Measurements from ENCODE around the gene SH3RF2. TPM values are rescaled to one million over a fixed set of nuclear protein-coding genes. Genes with fewer than 3 reads are reported as not detected.

Gene SH3RF2
- total RNA-seq, 2 experiments from 2014 or later = not detected

GRCh38 chr5:145957388-145957787 is 21.0 kb downstream of the SH3RF2 start:
- Histone ChIP-seq H3K4me2 (ENCODE audit: low read length) (no peak overlapping the region), H3K4me1 (ENCODE audit: insufficient read depth, low read length, poor library complexity, severe bottlenecking) (no peaks in the 10 kb centered on the region), H3K27ac (ENCODE audit: low read depth, low read length, poor library complexity, severe bottlenecking) (no peak overlapping the region), H3K79me2 (ENCODE audit: insufficient read depth, low read depth, low read length) (no peaks in the 10 kb centered on the region), H3K9me2 (ENCODE audit: insufficient read depth, low read length) (no peaks in the 10 kb centered on the region), H3K9me3 (ENCODE audit: low read length) (no peaks in the 10 kb centered on the region), H3K36me3 (ENCODE audit: insufficient read depth, low read length) (no peaks in the 10 kb centered on the region), H2AFZ (ENCODE audit: low read length) (no peak overlapping the region), H3K4me3 (ENCODE audit: low read depth, low read length, poor library complexity, severe bottlenecking) (no peak overlapping the region), H4K20me1 (ENCODE audit: insufficient read depth, low read length) (no peaks in the 10 kb centered on the region)
- no TSS peak for BruUV-seq (replicated peaks)
- ChIA-PET POLR2A (no interaction called here), CTCF (ENCODE audit: unreplicated experiment) (no interaction called here)
- DNase-seq (ENCODE audit: low spot score) = no peak
- intact Hi-C loops (cut with micrococcal nuclease; ENCODE audit: unreplicated experiment) = no loop called here
- TF ChIP-seq EZH2phosphoT487 (IDR thresholded peaks at IDR 0.05; ENCODE audit: borderline replicate concordance, low read depth, low read length) = no peak
- TF ChIP-seq, protein P1, sequence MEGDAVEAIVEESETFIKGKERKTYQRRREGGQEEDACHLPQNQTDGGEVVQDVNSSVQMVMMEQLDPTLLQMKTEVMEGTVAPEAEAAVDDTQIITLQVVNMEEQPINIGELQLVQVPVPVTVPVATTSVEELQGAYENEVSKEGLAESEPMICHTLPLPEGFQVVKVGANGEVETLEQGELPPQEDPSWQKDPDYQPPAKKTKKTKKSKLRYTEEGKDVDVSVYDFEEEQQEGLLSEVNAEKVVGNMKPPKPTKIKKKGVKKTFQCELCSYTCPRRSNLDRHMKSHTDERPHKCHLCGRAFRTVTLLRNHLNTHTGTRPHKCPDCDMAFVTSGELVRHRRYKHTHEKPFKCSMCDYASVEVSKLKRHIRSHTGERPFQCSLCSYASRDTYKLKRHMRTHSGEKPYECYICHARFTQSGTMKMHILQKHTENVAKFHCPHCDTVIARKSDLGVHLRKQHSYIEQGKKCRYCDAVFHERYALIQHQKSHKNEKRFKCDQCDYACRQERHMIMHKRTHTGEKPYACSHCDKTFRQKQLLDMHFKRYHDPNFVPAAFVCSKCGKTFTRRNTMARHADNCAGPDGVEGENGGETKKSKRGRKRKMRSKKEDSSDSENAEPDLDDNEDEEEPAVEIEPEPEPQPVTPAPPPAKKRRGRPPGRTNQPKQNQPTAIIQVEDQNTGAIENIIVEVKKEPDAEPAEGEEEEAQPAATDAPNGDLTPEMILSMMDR (conservative IDR thresholded peaks at IDR 0.05; ENCODE audit: low read length) = no peak

DNA sequence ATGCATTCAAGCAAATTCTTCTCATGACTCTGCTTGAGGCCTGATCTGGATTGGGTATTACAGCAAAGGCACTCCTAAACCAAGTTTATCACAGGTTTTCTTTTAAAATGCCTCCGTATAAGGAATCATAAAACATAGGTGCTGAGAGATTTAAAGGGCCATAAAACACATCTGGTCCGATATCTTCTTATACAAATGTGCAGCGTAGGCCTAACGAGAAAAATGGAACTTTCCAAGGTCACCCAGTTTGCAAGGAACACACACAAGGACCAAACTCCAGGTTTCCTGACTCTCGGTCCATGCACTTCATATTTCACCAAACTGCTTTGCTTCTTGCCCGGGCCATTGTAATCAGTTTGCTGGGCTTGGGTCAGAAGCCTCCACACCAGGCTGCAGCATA is 22.1 kb downstream of the SH3RF2 start:
- ChIA-PET POLR2A (no interaction called here), CTCF (ENCODE audit: unreplicated experiment) (no interaction called here)
- H2AFZ ChIP-seq (ENCODE audit: low read length) = no peak overlapping the region
- no peak overlapping the region for H3K4me3 ChIP-seq (ENCODE audit: low read depth, low read length, poor library complexity, severe bottlenecking)
- H3K36me3 ChIP-seq (ENCODE audit: insufficient read depth, low read length) = no peaks in the 10 kb centered on the region
- intact Hi-C loops (cut with micrococcal nuclease; ENCODE audit: unreplicated experiment) = no loop called here
- no peaks in the 10 kb centered on the region for H3K9me3 ChIP-seq (ENCODE audit: low read length)
- no peak for DNase-seq (ENCODE audit: low spot score)
- TF ChIP-seq, protein P1 (conservative IDR thresholded peaks at IDR 0.05; ENCODE audit: low read length) = no peak
- TF ChIP-seq EZH2phosphoT487 (IDR thresholded peaks at IDR 0.05; ENCODE audit: borderline replicate concordance, low read depth, low read length) = no peak
- no peaks in the 10 kb centered on the region for H4K20me1 ChIP-seq (ENCODE audit: insufficient read depth, low read length)
- no peak overlapping the region for H3K27ac ChIP-seq (ENCODE audit: low read depth, low read length, poor library complexity, severe bottlenecking)
- no peaks in the 10 kb centered on the region for H3K4me1 ChIP-seq (ENCODE audit: insufficient read depth, low read length, poor library complexity, severe bottlenecking)
- H3K4me2 ChIP-seq (ENCODE audit: low read length) = no peak overlapping the region
- no peaks in the 10 kb centered on the region for H3K79me2 ChIP-seq (ENCODE audit: insufficient read depth, low read depth, low read length)
- H3K9me2 ChIP-seq (ENCODE audit: insufficient read depth, low read length) = no peaks in the 10 kb centered on the region
- no TSS peak for BruUV-seq (replicated peaks)

DNA sequence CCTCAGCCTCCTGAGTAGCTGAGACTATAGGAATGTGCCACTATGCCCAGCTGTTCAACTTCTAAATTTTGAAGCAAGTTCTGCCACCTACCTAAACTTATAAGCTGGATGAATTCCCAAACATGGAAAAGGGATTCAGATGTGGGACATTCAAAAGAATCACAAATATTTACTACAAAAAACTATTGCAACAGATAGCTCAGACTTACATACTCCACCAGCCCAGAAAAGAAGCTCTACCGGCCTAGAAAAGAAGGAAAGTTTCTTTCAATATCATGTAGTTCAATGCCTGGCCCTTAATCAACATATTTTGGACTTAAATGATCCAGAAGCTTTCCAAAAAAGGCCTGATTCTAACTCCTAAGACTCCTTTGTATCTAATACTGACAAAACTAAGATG is 23.8 kb downstream of the SH3RF2 start:
- no peaks in the 10 kb centered on the region for H3K9me2 ChIP-seq (ENCODE audit: insufficient read depth, low read length)
- no TSS peak for BruUV-seq (replicated peaks)
- DNase-seq (ENCODE audit: low spot score) = no peak
- intact Hi-C loops (cut with micrococcal nuclease; ENCODE audit: unreplicated experiment) = no loop called here
- no peaks in the 10 kb centered on the region for H3K36me3 ChIP-seq (ENCODE audit: insufficient read depth, low read length)
- H3K9me3 ChIP-seq (ENCODE audit: low read length) = no peaks in the 10 kb centered on the region
- no peak overlapping the region for H3K27ac ChIP-seq (ENCODE audit: low read depth, low read length, poor library complexity, severe bottlenecking)
- no peak overlapping the region for H2AFZ ChIP-seq (ENCODE audit: low read length)
- no peaks in the 10 kb centered on the region for H3K79me2 ChIP-seq (ENCODE audit: insufficient read depth, low read depth, low read length)
- H3K4me1 ChIP-seq (ENCODE audit: insufficient read depth, low read length, poor library complexity, severe bottlenecking) = no peaks in the 10 kb centered on the region
- H4K20me1 ChIP-seq (ENCODE audit: insufficient read depth, low read length) = no peaks in the 10 kb centered on the region
- no peak overlapping the region for H3K4me2 ChIP-seq (ENCODE audit: low read length)
- ChIA-PET CTCF (ENCODE audit: unreplicated experiment) (no interaction called here), POLR2A (no interaction called here)
- H3K4me3 ChIP-seq (ENCODE audit: low read depth, low read length, poor library complexity, severe bottlenecking) = no peak overlapping the region
- TF ChIP-seq, protein P1 (conservative IDR thresholded peaks at IDR 0.05; ENCODE audit: low read length) = no peak
- TF ChIP-seq EZH2phosphoT487 (IDR thresholded peaks at IDR 0.05; ENCODE audit: borderline replicate concordance, low read depth, low read length) = no peak

Data from OCI-LY7 (cell line).